ENCODE results near the gene FABP6. TPM values are rescaled to one million over a fixed set of nuclear protein-coding genes. Genes with fewer than 3 reads are reported as not detected.

Gene FABP6
- total RNA-seq, 1 donor from 2014 or later: 4.9 TPM

- TF ChIP-seq, protein P1, sequence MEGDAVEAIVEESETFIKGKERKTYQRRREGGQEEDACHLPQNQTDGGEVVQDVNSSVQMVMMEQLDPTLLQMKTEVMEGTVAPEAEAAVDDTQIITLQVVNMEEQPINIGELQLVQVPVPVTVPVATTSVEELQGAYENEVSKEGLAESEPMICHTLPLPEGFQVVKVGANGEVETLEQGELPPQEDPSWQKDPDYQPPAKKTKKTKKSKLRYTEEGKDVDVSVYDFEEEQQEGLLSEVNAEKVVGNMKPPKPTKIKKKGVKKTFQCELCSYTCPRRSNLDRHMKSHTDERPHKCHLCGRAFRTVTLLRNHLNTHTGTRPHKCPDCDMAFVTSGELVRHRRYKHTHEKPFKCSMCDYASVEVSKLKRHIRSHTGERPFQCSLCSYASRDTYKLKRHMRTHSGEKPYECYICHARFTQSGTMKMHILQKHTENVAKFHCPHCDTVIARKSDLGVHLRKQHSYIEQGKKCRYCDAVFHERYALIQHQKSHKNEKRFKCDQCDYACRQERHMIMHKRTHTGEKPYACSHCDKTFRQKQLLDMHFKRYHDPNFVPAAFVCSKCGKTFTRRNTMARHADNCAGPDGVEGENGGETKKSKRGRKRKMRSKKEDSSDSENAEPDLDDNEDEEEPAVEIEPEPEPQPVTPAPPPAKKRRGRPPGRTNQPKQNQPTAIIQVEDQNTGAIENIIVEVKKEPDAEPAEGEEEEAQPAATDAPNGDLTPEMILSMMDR (IDR thresholded peaks at IDR 0.05): no peak
- H3K4me3 ChIP-seq: no peak overlapping the region
These were observed 41.4 kb downstream of the FABP6 start for GRCh38 chr5:160270704-160271103.

DNA sequence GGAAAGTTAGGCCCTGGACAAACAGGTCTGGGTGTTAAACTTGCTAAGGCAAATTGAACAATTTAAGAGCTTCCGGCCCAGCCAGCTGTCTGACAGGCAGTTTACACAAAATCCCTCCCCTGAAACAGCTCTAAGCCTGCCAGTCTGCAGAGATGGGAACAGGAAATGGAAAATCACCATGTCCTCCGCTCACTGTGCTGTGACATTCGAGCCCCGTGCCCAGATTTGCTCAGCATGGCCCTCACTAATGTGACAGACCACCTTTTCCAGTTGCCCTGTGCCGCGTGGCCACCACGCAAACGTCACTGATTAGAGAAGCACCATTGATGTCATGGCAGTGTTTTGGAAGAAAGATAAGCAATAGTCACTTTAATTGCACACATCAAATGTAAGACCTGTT is 42.1 kb downstream of the FABP6 start:
- intact Hi-C loops (cut with DNase I): no loop called here
- DNase-seq (peak; percentile 62), ATAC-seq (peak; percentile 59 to 60)
- no peak overlapping the region for H3K4me3 ChIP-seq
- TF ChIP-seq, protein P1 (IDR thresholded peaks at IDR 0.05): no peak
- H3K9me3 ChIP-seq: no peaks in the 10 kb centered on the region
- H3K36me3 ChIP-seq: no peaks in the 10 kb centered on the region
- H3K27ac ChIP-seq: peak overlapping the region; percentile 57
- no peaks in the 10 kb centered on the region for H3K27me3 ChIP-seq (ENCODE audit: low read depth)
- H3K4me1 ChIP-seq: peaks cover 41% of the 10 kb centered on the region

More at GRCh38 chr5:160270704-160271103, 41.4 kb downstream of the FABP6 start:
- no peaks in the 10 kb centered on the region for H3K9me3 ChIP-seq
- peaks cover 41% of the 10 kb centered on the region for H3K4me1 ChIP-seq
- intact Hi-C loops (cut with DNase I): no loop called here
- no peaks in the 10 kb centered on the region for H3K36me3 ChIP-seq
- no peaks in the 10 kb centered on the region for H3K27me3 ChIP-seq (ENCODE audit: low read depth)
- peak in 1 of 2 donors; percentile 71 for ATAC-seq
- no peak for DNase-seq
- peak overlapping the region; percentile 57 for H3K27ac ChIP-seq

GRCh38 chr5:160271836-160272235 is 42.5 kb downstream of the FABP6 start:
- H3K36me3 ChIP-seq: no peaks in the 10 kb centered on the region
- DNase-seq (no peak), ATAC-seq (no peak)
- TF ChIP-seq, protein P1 (IDR thresholded peaks at IDR 0.05): no peak
- intact Hi-C loops (cut with DNase I): no loop called here
- H3K27ac ChIP-seq: peak overlapping the region; percentile 57
- H3K27me3 ChIP-seq (ENCODE audit: low read depth): no peaks in the 10 kb centered on the region
- peaks cover 41% of the 10 kb centered on the region for H3K4me1 ChIP-seq
- no peak overlapping the region for H3K4me3 ChIP-seq
- H3K9me3 ChIP-seq: no peaks in the 10 kb centered on the region

GRCh38 chr5:160272264-160272663 is 43.0 kb downstream of the FABP6 start:
- Histone ChIP-seq H3K4me3 (no peak overlapping the region), H3K9me3 (no peaks in the 10 kb centered on the region), H3K27ac (peak overlapping the region; percentile 57), H3K36me3 (no peaks in the 10 kb centered on the region), H3K27me3 (ENCODE audit: low read depth) (no peaks in the 10 kb centered on the region), H3K4me1 (peaks cover 41% of the 10 kb centered on the region)
- ATAC-seq (no peak), DNase-seq (no peak)
- intact Hi-C loops (cut with DNase I): no loop called here
- TF ChIP-seq, protein P1 (IDR thresholded peaks at IDR 0.05): no peak

DNA sequence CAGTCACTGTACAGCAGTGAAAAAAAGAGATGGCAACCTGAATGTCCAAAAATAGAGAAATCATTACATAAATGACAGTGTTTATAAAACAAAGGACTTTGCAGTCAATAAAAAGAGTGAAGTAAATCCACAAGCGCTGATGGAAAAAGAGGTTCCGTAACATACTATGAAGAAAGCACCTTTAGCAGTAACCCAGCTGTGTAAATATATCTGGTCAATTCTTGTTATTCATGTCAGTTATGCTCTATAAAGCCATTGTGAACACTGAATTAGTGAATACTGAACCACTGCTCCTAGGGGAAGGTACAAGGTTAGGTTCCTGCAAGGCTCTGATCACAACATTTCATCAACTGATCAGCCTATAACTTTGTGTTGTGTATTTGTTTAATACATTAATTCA is 43.6 kb downstream of the FABP6 start:
- H3K27ac ChIP-seq: no peak overlapping the region
- peaks cover 40% of the 10 kb centered on the region for H3K4me1 ChIP-seq

More for the DNA sequence above, 43.6 kb downstream of the FABP6 start:
- H3K36me3 ChIP-seq: no peaks in the 10 kb centered on the region
- TF ChIP-seq, protein P1 (IDR thresholded peaks at IDR 0.05): no peak
- no peaks in the 10 kb centered on the region for H3K27me3 ChIP-seq (ENCODE audit: low read depth)
- ATAC-seq (no peak), DNase-seq (no peak)
- H3K4me3 ChIP-seq: no peak overlapping the region
- intact Hi-C loops (cut with DNase I): no loop called here
- H3K9me3 ChIP-seq: no peaks in the 10 kb centered on the region
